ENCODE results near the gene DENND1B.
A peak's percentile ranks its signal among the peaks of the same experiment; 100 is the strongest.

DENND1B gene

GRCh38 chr1:197621761-197622160 is 153.5 kb downstream of the DENND1B start:
- Histone ChIP-seq H3K4me3 (ENCODE audit: low read length, poor library complexity, severe bottlenecking) (no peak overlapping the region), H3K27me3 (ENCODE audit: insufficient read depth, low read length, poor library complexity, severe bottlenecking) (no peaks in the 10 kb centered on the region), H3K4me1 (ENCODE audit: insufficient read depth, low read length, poor library complexity, severe bottlenecking) (no peaks in the 10 kb centered on the region), H3K9ac (ENCODE audit: low read depth, low read length, poor library complexity, severe bottlenecking) (no peak overlapping the region), H3K36me3 (ENCODE audit: insufficient read depth, low read length) (peaks cover 13% of the 10 kb centered on the region; the same call in 1 of the 2 replicates), H3K9me2 (replicated peaks; ENCODE audit: low read depth, low read length) (no peaks in the 10 kb centered on the region), H3K79me2 (ENCODE audit: insufficient read depth, low read length) (peaks cover 6% of the 10 kb centered on the region; the same call in 1 of the 2 replicates), H3F3A (ENCODE audit: low read depth) (no peaks in the 10 kb centered on the region), H2AFZ (ENCODE audit: low read length) (no peak overlapping the region), H3K4me2 (ENCODE audit: low read depth, low read length, poor library complexity, severe bottlenecking) (no peak overlapping the region), H3K9me3 (ENCODE audit: insufficient read depth, low read depth, low read length) (0 out of 2 replicates have a peak, but pooled peaks cover 4% of the 10 kb centered on the region), H4K20me1 (ENCODE audit: insufficient read depth, low read length, poor library complexity, severe bottlenecking) (no peaks in the 10 kb centered on the region)
- no peak for TF ChIP-seq CTCF (conservative IDR thresholded peaks at IDR 0.05; ENCODE audit: low read length)
- no peak for TF ChIP-seq EZH2phosphoT487 (IDR thresholded peaks at IDR 0.05; ENCODE audit: borderline replicate concordance)

GRCh38 chr1:197620714-197621163 is 154.5 kb downstream of the DENND1B start:
- Histone ChIP-seq H2AFZ (ENCODE audit: low read length) (no peak overlapping the region), H3K9me2 (replicated peaks; ENCODE audit: low read depth, low read length) (no peaks in the 10 kb centered on the region)

GRCh38 chr1:197619008-197619640 is 156.2 kb downstream of the DENND1B start:
- H3K36me3 ChIP-seq (ENCODE audit: insufficient read depth, low read length), result peaks cover 20% of the 10 kb centered on the region; the same call in 1 of the 2 replicates
- H3K4me1 ChIP-seq (ENCODE audit: insufficient read depth, low read length, poor library complexity, severe bottlenecking), result no peaks in the 10 kb centered on the region
- no peaks in the 10 kb centered on the region for H3F3A ChIP-seq (ENCODE audit: low read depth)
- no peaks in the 10 kb centered on the region for H3K9me2 ChIP-seq (replicated peaks; ENCODE audit: low read depth, low read length)
- H3K27me3 ChIP-seq (ENCODE audit: insufficient read depth, low read length, poor library complexity, severe bottlenecking), result no peaks in the 10 kb centered on the region
- 0 out of 2 replicates have a peak, but pooled peaks cover 3% of the 10 kb centered on the region for H3K9me3 ChIP-seq (ENCODE audit: insufficient read depth, low read depth, low read length)
- no peaks in the 10 kb centered on the region for H4K20me1 ChIP-seq (ENCODE audit: insufficient read depth, low read length, poor library complexity, severe bottlenecking)
- H3K79me2 ChIP-seq (ENCODE audit: insufficient read depth, low read length), result peaks cover 3% of the 10 kb centered on the region; the same call in 1 of the 2 replicates
- no peak overlapping the region for H2AFZ ChIP-seq (ENCODE audit: low read length)
- no peak overlapping the region for H3K9ac ChIP-seq (ENCODE audit: low read depth, low read length, poor library complexity, severe bottlenecking)
- no peak overlapping the region for H3K4me3 ChIP-seq (ENCODE audit: low read length, poor library complexity, severe bottlenecking)
- H3K4me2 ChIP-seq (ENCODE audit: low read depth, low read length, poor library complexity, severe bottlenecking), result no peak overlapping the region
- TF ChIP-seq EZH2phosphoT487 (IDR thresholded peaks at IDR 0.05; ENCODE audit: borderline replicate concordance) (no peak), CTCF (conservative IDR thresholded peaks at IDR 0.05; ENCODE audit: low read length) (peak; percentile 67)

More at GRCh38 chr1:197620714-197621163, 154.5 kb downstream of the DENND1B start:
- H3K4me3 ChIP-seq (ENCODE audit: low read length, poor library complexity, severe bottlenecking), result no peak overlapping the region
- H3K4me2 ChIP-seq (ENCODE audit: low read depth, low read length, poor library complexity, severe bottlenecking), result no peak overlapping the region
- no peaks in the 10 kb centered on the region for H3K4me1 ChIP-seq (ENCODE audit: insufficient read depth, low read length, poor library complexity, severe bottlenecking)
- H3K79me2 ChIP-seq (ENCODE audit: insufficient read depth, low read length), result peaks cover 6% of the 10 kb centered on the region; the same call in 1 of the 2 replicates
- no peaks in the 10 kb centered on the region for H4K20me1 ChIP-seq (ENCODE audit: insufficient read depth, low read length, poor library complexity, severe bottlenecking)
- no peak overlapping the region for H3K9ac ChIP-seq (ENCODE audit: low read depth, low read length, poor library complexity, severe bottlenecking)
- H3K9me3 ChIP-seq (ENCODE audit: insufficient read depth, low read depth, low read length), result 0 out of 2 replicates have a peak, but pooled peaks cover 4% of the 10 kb centered on the region
- no peaks in the 10 kb centered on the region for H3K27me3 ChIP-seq (ENCODE audit: insufficient read depth, low read length, poor library complexity, severe bottlenecking)
- no peaks in the 10 kb centered on the region for H3F3A ChIP-seq (ENCODE audit: low read depth)
- peaks cover 20% of the 10 kb centered on the region; the same call in 1 of the 2 replicates for H3K36me3 ChIP-seq (ENCODE audit: insufficient read depth, low read length)
- no peak for TF ChIP-seq CTCF (conservative IDR thresholded peaks at IDR 0.05; ENCODE audit: low read length)
